ENCODE results near the gene ARMC9.

The ARMC9 gene

GRCh38 chr2:231318954-231319353 lies 120.5 kb downstream of the ARMC9 start:
- TF ChIP-seq CTCF (IDR thresholded peaks at IDR 0.05; ENCODE audit: extremely low read depth, insufficient read depth, missing control alignments): no peak
- in situ Hi-C loops (cut with MboI; ENCODE audit: low pct_unique_long_range_greater_than_20kb, low sequenced_read_pairs, unreplicated experiment): no loop called here
- no peak for DNase-seq (ENCODE audit: low spot score)

GRCh38 chr2:231319867-231320266 lies 121.4 kb downstream of the ARMC9 start:
- DNase-seq (ENCODE audit: low spot score): no peak
- in situ Hi-C loops (cut with MboI; ENCODE audit: low pct_unique_long_range_greater_than_20kb, low sequenced_read_pairs, unreplicated experiment): no loop called here
- TF ChIP-seq CTCF (IDR thresholded peaks at IDR 0.05; ENCODE audit: extremely low read depth, insufficient read depth, missing control alignments): no peak

GRCh38 chr2:231321021-231321420 lies 122.6 kb downstream of the ARMC9 start:
- TF ChIP-seq CTCF (IDR thresholded peaks at IDR 0.05; ENCODE audit: extremely low read depth, insufficient read depth, missing control alignments): no peak
- DNase-seq (ENCODE audit: low spot score): no peak
- in situ Hi-C loops (cut with MboI; ENCODE audit: low pct_unique_long_range_greater_than_20kb, low sequenced_read_pairs, unreplicated experiment): no loop called here

GRCh38 chr2:231321556-231322334 lies 123.3 kb downstream of the ARMC9 start:
- TF ChIP-seq CTCF (IDR thresholded peaks at IDR 0.05; ENCODE audit: extremely low read depth, insufficient read depth, missing control alignments): no peak
- in situ Hi-C loops (cut with MboI; ENCODE audit: low pct_unique_long_range_greater_than_20kb, low sequenced_read_pairs, unreplicated experiment): no loop called here
- peak; percentile 38 for DNase-seq (ENCODE audit: low spot score)

GRCh38 chr2:231323316-231323715 lies 124.9 kb downstream of the ARMC9 start:
- no peak for DNase-seq (ENCODE audit: low spot score)
- TF ChIP-seq CTCF (IDR thresholded peaks at IDR 0.05; ENCODE audit: extremely low read depth, insufficient read depth, missing control alignments): no peak
- in situ Hi-C loops (cut with MboI; ENCODE audit: low pct_unique_long_range_greater_than_20kb, low sequenced_read_pairs, unreplicated experiment): no loop called here

- in situ Hi-C loops (cut with MboI; ENCODE audit: low pct_unique_long_range_greater_than_20kb, low sequenced_read_pairs, unreplicated experiment): no loop called here
- no peak for DNase-seq (ENCODE audit: low spot score)
These were observed 127.4 kb downstream of the ARMC9 start for GRCh38 chr2:231325826-231326225.

More at GRCh38 chr2:231325826-231326225, 127.4 kb downstream of the ARMC9 start:
- TF ChIP-seq CTCF (IDR thresholded peaks at IDR 0.05; ENCODE audit: extremely low read depth, insufficient read depth, missing control alignments): no peak
